Transverse colon (tissue), 4 donors: ENCODE results near the gene WFDC1. TPM values are rescaled to one million over a fixed set of nuclear protein-coding genes. Genes with fewer than 3 reads are reported as not detected.

ENCODE experiments used
- DNase-seq: peaks from one replicate; pipeline ENCODE4 v3.0.0-alpha.2; 2019
- H3K27ac ChIP-seq, 4 donors: fragments of 200-600 bp; sonication (generic); 2 replicates each; pipeline ENCODE4 v1.5.1; 2016 to 2018; ENCODE audit warnings: inconsistent platforms in 4 of 4
- H3K27me3 ChIP-seq: fragments of 200-600 bp; sonication (generic); 2 replicates; pipeline ENCODE4 v1.5.1; 2017; ENCODE audit warnings: inconsistent platforms
- H3K36me3 ChIP-seq, 4 donors: fragments of 200-600 bp; sonication (generic); 2 replicates each; pipeline ENCODE4 v1.5.1; 2017 to 2019; ENCODE audit warnings: inconsistent platforms in 4 of 4
- H3K4me1 ChIP-seq, 4 donors: fragments of 200-600 bp; sonication (generic); 2 replicates each; pipeline ENCODE4 v1.5.1; 2017 to 2020; ENCODE audit warnings: inconsistent platforms in 4 of 4
- H3K4me3 ChIP-seq, 4 donors: fragments of 200-600 bp; sonication (generic); 1 replicate in 1 of 4; 2 replicates in 3 of 4; pipeline versions ENCODE4 v1.5.1 to v1.6.1; 2017 to 2019; ENCODE audit warnings: inconsistent platforms in 4 of 4
- H3K9me3 ChIP-seq, 2 donors: fragments of 200-600 bp; sonication (generic); 2 replicates each; pipeline ENCODE4 v1.5.1; 2017 to 2019; ENCODE audit warnings: inconsistent platforms in 2 of 2
- CTCF ChIP-seq, 5 experiments: fragments of 200-600 bp in 3 of 5; fragments of 450-650 bp in 2 of 5; sonication (generic) in 3 of 5; IDR thresholded peaks; 1 replicate in 2 of 5; 2 replicates in 3 of 5; pipeline ENCODE4 v1.5.1; 2016 to 2017; ENCODE audit warnings: antibody characterized with exemption in 5 of 5, inconsistent platforms in 3 of 5, mild to moderate bottlenecking in 2 of 5, moderate library complexity in 1 of 5
- EP300 ChIP-seq: sonication (generic); formaldehyde crosslinking; IDR thresholded peaks from one replicate; pipeline ENCODE4 v1.6.1; 2017; ENCODE audit warnings: antibody characterized with exemption, low read depth
- POLR2A ChIP-seq: fragments of 450-650 bp; IDR thresholded peaks from one replicate; pipeline ENCODE4 v1.6.1; 2016; ENCODE audit warnings: antibody characterized with exemption, mild to moderate bottlenecking, moderate library complexity
- POLR2AphosphoS5 ChIP-seq, 3 donors: sonication (generic); formaldehyde crosslinking; IDR thresholded peaks; one replicate each; pipeline ENCODE4 v1.6.1; 2016; ENCODE audit warnings: antibody characterized with exemption in 3 of 3
- WGBS, 2 donors: methylation state at CpG; one replicate each; pipeline ENCODE4 v1.1.5; 2018; ENCODE audit warnings: low coverage in 1 of 2; 5-methylcytosine and 5-hydroxymethylcytosine counted together
- in situ Hi-C, 4 donors: fragments of 200-750 bp; cut with MboI; loops; one replicate each; pipeline versions ENCODE4 v1.15.0 to v1.15.1; 2017; ENCODE audit warnings: low sequenced_read_pairs in 3 of 4, low pct_ligation_motif_present in 1 of 4, low pct_unique_long_range_greater_than_20kb in 1 of 4
- intact Hi-C: fragments of 100-400 bp; cut with DNase I; formaldehyde crosslinking; loops from one replicate; pipeline ENCODE4 v1.15.1; 2023; ENCODE audit warnings: low total_unique reads
- total RNA-seq, 4 donors: library from RNA; depleted of rRNA; stranded (reverse); fragments of >200 nt; gene quantifications; one replicate each; pipeline ENCODE4 v1.1.0, GENCODE V29; 2016

WFDC1 gene
- total RNA-seq, 4 donors from 2014 or later = 5.6 to 91.3 (median 7.0) TPM

GRCh38 chr16:84356591-84357116, 62.0 kb downstream of the WFDC1 start:
- Histone ChIP-seq H3K9me3 (no peaks in the 10 kb centered on the region), H3K27me3 (no peaks in the 10 kb centered on the region), H3K27ac (peak overlapping the region in 2 of 4 donors; percentile 36 to 75), H3K4me1 (peaks cover 5 to 34% (median 17%) of the 10 kb centered on the region in 4 donors), H3K36me3 (no peaks in the 10 kb centered on the region), H3K4me3 (no peak overlapping the region)
- DNase-seq = peak; percentile 42
- TF ChIP-seq EP300 (no peak), POLR2AphosphoS5 (IDR thresholded peaks at IDR 0.05) (no peak), POLR2A (no peak), CTCF (IDR thresholded peaks at IDR 0.05) (no peak)
- intact Hi-C loops (no loop called here), in situ Hi-C loops (no loop called here)
- WGBS, 2 donors = 73% methylated on average over 11 of the region's 11 CpGs; no CpG with 5 or more reads in 1 of the 2 donors

GRCh38 chr16:84357191-84357651, 62.5 kb downstream of the WFDC1 start:
- H3K36me3 ChIP-seq = no peaks in the 10 kb centered on the region
- 61% methylated on average over 9 of the region's 9 CpGs; no CpG with 5 or more reads in 1 of the 2 donors for WGBS, 2 donors
- no peak for TF ChIP-seq POLR2A
- no peak for TF ChIP-seq EP300
- TF ChIP-seq CTCF (IDR thresholded peaks at IDR 0.05) = no peak
- TF ChIP-seq POLR2AphosphoS5 (IDR thresholded peaks at IDR 0.05) = no peak
- peaks cover 5 to 32% (median 18%) of the 10 kb centered on the region in 4 donors for H3K4me1 ChIP-seq
- no peaks in the 10 kb centered on the region for H3K9me3 ChIP-seq
- intact Hi-C loops = no loop called here
- in situ Hi-C loops = no loop called here
- no peak for DNase-seq
- no peak overlapping the region for H3K4me3 ChIP-seq
- H3K27me3 ChIP-seq = no peaks in the 10 kb centered on the region
- peak overlapping the region in 2 of 4 donors; percentile 36 to 75 for H3K27ac ChIP-seq

- WGBS, 2 donors = 62% methylated on average over 14 of the region's 14 CpGs; no CpG with 5 or more reads in 1 of the 2 donors
- in situ Hi-C loops = no loop called here
- Histone ChIP-seq H3K27ac (peak overlapping the region; percentile 75 to 80 (median 77)), H3K36me3 (no peaks in the 10 kb centered on the region), H3K27me3 (no peaks in the 10 kb centered on the region), H3K4me3 (no peak overlapping the region), H3K9me3 (no peaks in the 10 kb centered on the region), H3K4me1 (peaks cover 5 to 37% (median 25%) of the 10 kb centered on the region in 4 donors)
- DNase-seq = peak; percentile 22
- TF ChIP-seq EP300 (no peak), POLR2A (peak; percentile 41), POLR2AphosphoS5 (IDR thresholded peaks at IDR 0.05) (peak in 2 of 3 donors; percentile 20 to 56), CTCF (IDR thresholded peaks at IDR 0.05) (no peak)
- intact Hi-C loops = no loop called here
These were observed 64.1 kb downstream of the WFDC1 start for GRCh38 chr16:84358601-84359295.

GRCh38 chr16:84359326-84359725, 64.6 kb downstream of the WFDC1 start:
- H3K9me3 ChIP-seq = no peaks in the 10 kb centered on the region
- no peak for TF ChIP-seq EP300
- no peak for TF ChIP-seq POLR2A
- no peak for TF ChIP-seq POLR2AphosphoS5 (IDR thresholded peaks at IDR 0.05)
- no peak for DNase-seq
- 0 to 54% methylated on average over 1 to 8 of the region's 8 CpGs for WGBS, 2 donors
- H3K4me1 ChIP-seq = peaks cover 5 to 37% (median 25%) of the 10 kb centered on the region in 4 donors
- H3K27ac ChIP-seq = peak overlapping the region; percentile 75 to 80 (median 77)
- in situ Hi-C loops = no loop called here
- H3K36me3 ChIP-seq = no peaks in the 10 kb centered on the region
- no peaks in the 10 kb centered on the region for H3K27me3 ChIP-seq
- intact Hi-C loops = no loop called here
- H3K4me3 ChIP-seq = no peak overlapping the region
